ENCODE measurements around the gene SASH3.
"Not testable (repeated sequence)": the region's sequence is repeated elsewhere in the genome, so short reads cannot be mapped to it uniquely, and the experiment has no call there.

SASH3 gene

GRCh38 chrX:129779747-129780146 lies at the start of gene SASH3:
TSS of gene SASH3 (plus strand) at chrX:129779949. CDS start at chrX:129780098, 149 bp downstream.
- DNase-seq (ENCODE audit: low read depth, low spot score): no peak

- DNase-seq (ENCODE audit: low read depth, low spot score): no peak
These were observed 48.5 kb upstream of the SASH3 start for GRCh38 chrX:129731228-129731627.

- DNase-seq (ENCODE audit: low read depth, low spot score): no peak
These were observed 46.9 kb upstream of the SASH3 start for GRCh38 chrX:129732857-129733256.

- DNase-seq (ENCODE audit: low read depth, low spot score): no peak
These were observed 46.4 kb upstream of the SASH3 start for GRCh38 chrX:129733335-129733734.

GRCh38 chrX:129736491-129736890 lies 43.3 kb upstream of the SASH3 start:
- no peak for DNase-seq (ENCODE audit: low read depth, low spot score)

- peak; percentile 41 for DNase-seq (ENCODE audit: low read depth, low spot score)
These were observed 41.8 kb upstream of the SASH3 start for GRCh38 chrX:129737916-129738315.

- DNase-seq (ENCODE audit: low read depth, low spot score): no peak
These were observed 41.1 kb upstream of the SASH3 start, which contains the start of gene XPNPEP2 for GRCh38 chrX:129738466-129739308. TSS of gene XPNPEP2 (plus strand) at chrX:129738979. CDS start at chrX:129739214, 235 bp downstream.

GRCh38 chrX:129739578-129739977 lies 40.2 kb upstream of the SASH3 start:
- no peak for DNase-seq (ENCODE audit: low read depth, low spot score)

- DNase-seq (ENCODE audit: low read depth, low spot score): no peak
These were observed 37.6 kb upstream of the SASH3 start for GRCh38 chrX:129741880-129742758.

GRCh38 chrX:129742759-129743152 lies 37.0 kb upstream of the SASH3 start:
- DNase-seq (ENCODE audit: low read depth, low spot score): not testable (repeated sequence)

- DNase-seq (ENCODE audit: low read depth, low spot score): no peak
These were observed 35.9 kb upstream of the SASH3 start for GRCh38 chrX:129743821-129744220.

- no peak for DNase-seq (ENCODE audit: low read depth, low spot score)
These were observed 34.9 kb upstream of the SASH3 start for GRCh38 chrX:129744861-129745321.

GRCh38 chrX:129746557-129747470 lies 32.9 kb upstream of the SASH3 start:
- DNase-seq (ENCODE audit: low read depth, low spot score): no peak

GRCh38 chrX:129747533-129747932 lies 32.2 kb upstream of the SASH3 start:
- no peak for DNase-seq (ENCODE audit: low read depth, low spot score)

- DNase-seq (ENCODE audit: low read depth, low spot score): peak; percentile 47
These were observed 31.4 kb upstream of the SASH3 start for GRCh38 chrX:129748305-129748704.

- no peak for DNase-seq (ENCODE audit: low read depth, low spot score)
These were observed 30.7 kb upstream of the SASH3 start for GRCh38 chrX:129749069-129749468.

- no peak for DNase-seq (ENCODE audit: low read depth, low spot score)
These were observed 28.8 kb upstream of the SASH3 start for GRCh38 chrX:129750971-129751370.

GRCh38 chrX:129754056-129755024 lies 25.4 kb upstream of the SASH3 start:
- DNase-seq (ENCODE audit: low read depth, low spot score): no peak

GRCh38 chrX:129755779-129756650 lies 23.7 kb upstream of the SASH3 start:
- no peak for DNase-seq (ENCODE audit: low read depth, low spot score)
